OCI-LY7 (cell line): Measurements from ENCODE around the gene MROH2B. TPM values are rescaled to one million over a fixed set of nuclear protein-coding genes. Genes with fewer than 3 reads are reported as not detected.

Source experiments
- BruUV-seq: library from RNA; stranded (reverse); fragments of 400-500 nt; replicated peaks from 2 replicates; lab custom pipeline; 2021; lab: Mats Ljungman, UMichigan
- CTCF ChIA-PET: fragments of 300-600 bp; sonication (Branson Sonifier 250); formaldehyde crosslinking; loops from one replicate; lab custom pipeline; 2022; ENCODE audit warnings: antibody characterized with exemption; ENCODE audit not compliant: unreplicated experiment; lab: Charles Lee
- POLR2A ChIA-PET: fragments of 300-600 bp; sonication (Branson Sonifier 250); formaldehyde crosslinking; loops from one replicate; lab custom pipeline; 2022; ENCODE audit warnings: antibody characterized with exemption; lab: Charles Lee
- DNase-seq: peaks from one replicate; pipeline ENCODE4 v3.0.0-alpha.2; 2015; ENCODE audit warnings: low spot score
- H2AFZ ChIP-seq: fragments of 200-600 bp; sonication (generic), shearing (Covaris generic); 2 replicates; pipeline ENCODE4 v1.6.1; 2014; ENCODE audit warnings: mild to moderate bottlenecking, antibody characterized with exemption, low read length, moderate library complexity
- H3K27ac ChIP-seq: fragments of 200-600 bp; sonication (generic); 2 replicates; pipeline ENCODE4 v1.5.1; 2014; ENCODE audit warnings: mixed run types, low read depth, mild to moderate bottlenecking, moderate library complexity, low read length, inconsistent platforms; ENCODE audit not compliant: poor library complexity, severe bottlenecking
- H3K36me3 ChIP-seq: fragments of 200-600 bp; sonication (generic); 2 replicates; pipeline ENCODE4 v1.6.1; 2014; ENCODE audit warnings: mild to moderate bottlenecking, antibody characterized with exemption, low read length, moderate library complexity, mixed read lengths; ENCODE audit not compliant: insufficient read depth
- H3K4me1 ChIP-seq: fragments of 200-600 bp; sonication (generic); 2 replicates; pipeline ENCODE4 v1.5.1; 2014; ENCODE audit warnings: mild to moderate bottlenecking, low read length; ENCODE audit not compliant: insufficient read depth, poor library complexity, severe bottlenecking
- H3K4me2 ChIP-seq: fragments of 200-600 bp; sonication (generic); 2 replicates; pipeline ENCODE4 v1.6.1; 2014; ENCODE audit warnings: mild to moderate bottlenecking, low read length
- H3K4me3 ChIP-seq: fragments of 200-600 bp; sonication (generic); 2 replicates; pipeline ENCODE4 v1.5.1; 2014; ENCODE audit warnings: mild to moderate bottlenecking, low read depth, low read length; ENCODE audit not compliant: poor library complexity, severe bottlenecking
- H3K79me2 ChIP-seq: fragments of 200-600 bp; sonication (generic); 2 replicates; pipeline ENCODE4 v1.6.1; 2016; ENCODE audit warnings: low read depth, mild to moderate bottlenecking, low read length, moderate library complexity, mixed read lengths; ENCODE audit not compliant: insufficient read depth
- H3K9me2 ChIP-seq: fragments of 200-600 bp; sonication (generic); 2 replicates; pipeline ENCODE4 v1.6.1; 2016; ENCODE audit warnings: mild to moderate bottlenecking, low read length, mixed read lengths; ENCODE audit not compliant: insufficient read depth
- H3K9me3 ChIP-seq: fragments of 200-600 bp; sonication (generic); 2 replicates; pipeline ENCODE4 v1.6.1; 2014; ENCODE audit warnings: mild to moderate bottlenecking, mixed run types, low read length, mixed read lengths
- H4K20me1 ChIP-seq: fragments of 200-600 bp; sonication (generic); 2 replicates; pipeline ENCODE4 v1.6.1; 2014; ENCODE audit warnings: mild to moderate bottlenecking, antibody characterized with exemption, low read length, moderate library complexity, mixed read lengths; ENCODE audit not compliant: insufficient read depth
- EZH2phosphoT487 ChIP-seq: fragments of 200-600 bp; sonication (generic); IDR thresholded peaks from 2 replicates; pipeline ENCODE4 v1.6.1; 2018; ENCODE audit warnings: low read depth, borderline replicate concordance, mild to moderate bottlenecking, mixed run types, antibody characterized with exemption, low read length, moderate library complexity, mixed read lengths
- intact Hi-C: fragments of 100-400 bp; cut with micrococcal nuclease; formaldehyde crosslinking; loops from one replicate; pipeline ENCODE4 v1.10.0; 2022; ENCODE audit not compliant: unreplicated experiment
- total RNA-seq, 2 experiments: library from RNA; depleted of rRNA in 1 of 2; stranded (reverse); fragments of >200 nt in 1 of 2; shearing (Covaris generic) in 1 of 2; gene quantifications; 2 replicates each; pipeline ENCODE4 v1.2.3, GENCODE V29; 2014 to 2022
- TF ChIP-seq, protein P1 (sequence below): fragments of 200-600 bp; sonication (generic); conservative IDR thresholded peaks from 2 replicates; pipeline ENCODE4 v1.5.1; 2014; ENCODE audit warnings: mild to moderate bottlenecking, antibody characterized with exemption, low read length, moderate library complexity, mixed read lengths

Gene MROH2B
- total RNA-seq, 2 experiments from 2014 or later, result not detected

- intact Hi-C loops, result no loop called here
- no peak for TF ChIP-seq EZH2phosphoT487
- TF ChIP-seq, protein P1, sequence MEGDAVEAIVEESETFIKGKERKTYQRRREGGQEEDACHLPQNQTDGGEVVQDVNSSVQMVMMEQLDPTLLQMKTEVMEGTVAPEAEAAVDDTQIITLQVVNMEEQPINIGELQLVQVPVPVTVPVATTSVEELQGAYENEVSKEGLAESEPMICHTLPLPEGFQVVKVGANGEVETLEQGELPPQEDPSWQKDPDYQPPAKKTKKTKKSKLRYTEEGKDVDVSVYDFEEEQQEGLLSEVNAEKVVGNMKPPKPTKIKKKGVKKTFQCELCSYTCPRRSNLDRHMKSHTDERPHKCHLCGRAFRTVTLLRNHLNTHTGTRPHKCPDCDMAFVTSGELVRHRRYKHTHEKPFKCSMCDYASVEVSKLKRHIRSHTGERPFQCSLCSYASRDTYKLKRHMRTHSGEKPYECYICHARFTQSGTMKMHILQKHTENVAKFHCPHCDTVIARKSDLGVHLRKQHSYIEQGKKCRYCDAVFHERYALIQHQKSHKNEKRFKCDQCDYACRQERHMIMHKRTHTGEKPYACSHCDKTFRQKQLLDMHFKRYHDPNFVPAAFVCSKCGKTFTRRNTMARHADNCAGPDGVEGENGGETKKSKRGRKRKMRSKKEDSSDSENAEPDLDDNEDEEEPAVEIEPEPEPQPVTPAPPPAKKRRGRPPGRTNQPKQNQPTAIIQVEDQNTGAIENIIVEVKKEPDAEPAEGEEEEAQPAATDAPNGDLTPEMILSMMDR, result no peak
- ChIA-PET CTCF (no interaction called here), POLR2A (no interaction called here)
- Histone ChIP-seq H3K9me2 (no peaks in the 10 kb centered on the region), H4K20me1 (no peaks in the 10 kb centered on the region), H3K4me3 (no peak overlapping the region), H2AFZ (no peak overlapping the region), H3K9me3 (no peaks in the 10 kb centered on the region), H3K4me1 (no peaks in the 10 kb centered on the region), H3K36me3 (no peaks in the 10 kb centered on the region), H3K79me2 (no peaks in the 10 kb centered on the region), H3K4me2 (no peak overlapping the region), H3K27ac (no peak overlapping the region)
- no peak for DNase-seq
- no TSS peak for BruUV-seq
Observed at GRCh38 chr5:41109186-41109585, 38.0 kb upstream of the MROH2B start.

DNA sequence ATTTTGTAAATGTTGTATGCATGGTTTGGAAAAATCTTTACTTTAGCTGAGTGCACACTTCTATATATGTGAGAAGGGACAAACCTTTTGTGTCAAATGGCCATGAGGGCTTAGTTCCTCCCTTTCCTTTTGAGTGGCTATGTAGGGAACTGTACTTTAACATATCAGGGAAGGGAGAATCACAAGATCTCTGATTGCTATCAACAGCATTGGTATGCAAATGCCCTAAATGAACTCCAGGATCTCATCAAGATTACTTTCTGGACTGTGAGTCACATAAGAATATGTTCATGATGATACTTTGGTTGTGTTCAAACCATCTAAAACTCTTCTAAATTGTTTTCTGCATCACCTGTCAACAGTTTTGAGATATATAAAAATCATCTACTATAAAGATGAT, 31.2 kb upstream of the MROH2B start:
- Histone ChIP-seq H3K79me2 (no peaks in the 10 kb centered on the region), H3K4me1 (peaks cover 10% of the 10 kb centered on the region), H4K20me1 (no peaks in the 10 kb centered on the region), H3K9me2 (no peaks in the 10 kb centered on the region), H3K9me3 (no peaks in the 10 kb centered on the region), H3K4me2 (no peak overlapping the region), H3K4me3 (no peak overlapping the region), H2AFZ (no peak overlapping the region), H3K36me3 (no peaks in the 10 kb centered on the region), H3K27ac (no peak overlapping the region)
- ChIA-PET CTCF (no interaction called here), POLR2A (no interaction called here)
- no TSS peak for BruUV-seq
- no peak for DNase-seq
- TF ChIP-seq EZH2phosphoT487, result no peak
- TF ChIP-seq, protein P1, result no peak
- intact Hi-C loops, result no loop called here

GRCh38 chr5:41097642-41098041, 26.5 kb upstream of the MROH2B start:
- BruUV-seq, result no TSS peak
- no peak overlapping the region for H3K4me3 ChIP-seq
- intact Hi-C loops, result no loop called here

More at GRCh38 chr5:41097642-41098041, 26.5 kb upstream of the MROH2B start:
- Histone ChIP-seq H3K36me3 (no peaks in the 10 kb centered on the region), H3K4me1 (peaks cover 17% of the 10 kb centered on the region), H3K4me2 (peak overlapping the region; percentile 36), H2AFZ (no peak overlapping the region), H3K9me2 (no peaks in the 10 kb centered on the region), H3K79me2 (no peaks in the 10 kb centered on the region), H3K9me3 (no peaks in the 10 kb centered on the region), H4K20me1 (no peaks in the 10 kb centered on the region), H3K27ac (no peak overlapping the region)
- DNase-seq, result peak; percentile 51
- no peak for TF ChIP-seq EZH2phosphoT487
- TF ChIP-seq, protein P1, result no peak
- ChIA-PET POLR2A (no interaction called here), CTCF (no interaction called here)
